ENCODE data around the gene TCF12.

TCF12 gene

DNA sequence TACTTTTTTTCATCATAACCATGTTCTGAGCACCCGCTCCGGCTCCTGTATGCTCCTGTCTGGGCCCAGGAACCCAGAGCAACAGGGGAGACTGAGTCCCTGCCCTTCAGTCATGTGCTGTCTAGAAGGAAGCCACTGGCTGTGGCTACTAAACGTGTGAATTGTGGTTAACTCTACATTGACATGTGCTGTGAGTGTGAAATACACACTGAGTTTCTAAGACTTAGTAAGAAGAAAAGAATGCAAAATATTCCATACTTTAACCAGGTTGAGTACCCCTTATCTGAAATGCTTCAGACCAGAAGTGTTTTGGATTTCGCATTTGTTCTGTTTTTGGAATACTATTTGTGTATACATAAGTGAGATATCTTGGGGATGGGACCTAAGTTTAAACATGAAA is 415.0 kb downstream of the TCF12 start:
- TF ChIP-seq, protein P1, sequence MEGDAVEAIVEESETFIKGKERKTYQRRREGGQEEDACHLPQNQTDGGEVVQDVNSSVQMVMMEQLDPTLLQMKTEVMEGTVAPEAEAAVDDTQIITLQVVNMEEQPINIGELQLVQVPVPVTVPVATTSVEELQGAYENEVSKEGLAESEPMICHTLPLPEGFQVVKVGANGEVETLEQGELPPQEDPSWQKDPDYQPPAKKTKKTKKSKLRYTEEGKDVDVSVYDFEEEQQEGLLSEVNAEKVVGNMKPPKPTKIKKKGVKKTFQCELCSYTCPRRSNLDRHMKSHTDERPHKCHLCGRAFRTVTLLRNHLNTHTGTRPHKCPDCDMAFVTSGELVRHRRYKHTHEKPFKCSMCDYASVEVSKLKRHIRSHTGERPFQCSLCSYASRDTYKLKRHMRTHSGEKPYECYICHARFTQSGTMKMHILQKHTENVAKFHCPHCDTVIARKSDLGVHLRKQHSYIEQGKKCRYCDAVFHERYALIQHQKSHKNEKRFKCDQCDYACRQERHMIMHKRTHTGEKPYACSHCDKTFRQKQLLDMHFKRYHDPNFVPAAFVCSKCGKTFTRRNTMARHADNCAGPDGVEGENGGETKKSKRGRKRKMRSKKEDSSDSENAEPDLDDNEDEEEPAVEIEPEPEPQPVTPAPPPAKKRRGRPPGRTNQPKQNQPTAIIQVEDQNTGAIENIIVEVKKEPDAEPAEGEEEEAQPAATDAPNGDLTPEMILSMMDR (IDR thresholded peaks at IDR 0.05; ENCODE audit: low read depth, low read length) = no peak

DNA sequence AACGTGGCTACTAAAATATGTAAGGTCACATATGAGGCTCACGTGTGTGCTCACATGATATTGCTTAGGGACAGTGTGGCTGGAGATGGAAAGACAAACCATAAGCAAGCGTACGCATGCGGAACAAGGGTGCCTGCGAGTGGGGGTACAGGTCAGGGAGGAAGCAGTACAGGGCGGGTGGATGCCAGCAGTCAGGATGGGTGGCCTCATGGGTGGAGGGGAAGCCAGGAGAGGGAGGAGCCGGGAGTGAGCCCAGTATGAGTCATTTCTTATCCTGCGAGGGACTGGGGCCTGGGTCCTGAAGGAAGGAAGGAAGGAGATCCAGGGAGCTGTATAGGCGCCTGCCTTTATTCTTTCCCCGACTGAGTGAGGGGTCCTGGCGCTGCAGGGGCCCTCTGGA is 415.8 kb downstream of the TCF12 start:
- DNase-seq (ENCODE audit: extremely low read depth, low read depth) = no peak
- TF ChIP-seq, protein P1 (IDR thresholded peaks at IDR 0.05; ENCODE audit: low read depth, low read length) = no peak

More for the DNA sequence above, 415.0 kb downstream of the TCF12 start:
- no peak for DNase-seq (ENCODE audit: extremely low read depth, low read depth)

DNA sequence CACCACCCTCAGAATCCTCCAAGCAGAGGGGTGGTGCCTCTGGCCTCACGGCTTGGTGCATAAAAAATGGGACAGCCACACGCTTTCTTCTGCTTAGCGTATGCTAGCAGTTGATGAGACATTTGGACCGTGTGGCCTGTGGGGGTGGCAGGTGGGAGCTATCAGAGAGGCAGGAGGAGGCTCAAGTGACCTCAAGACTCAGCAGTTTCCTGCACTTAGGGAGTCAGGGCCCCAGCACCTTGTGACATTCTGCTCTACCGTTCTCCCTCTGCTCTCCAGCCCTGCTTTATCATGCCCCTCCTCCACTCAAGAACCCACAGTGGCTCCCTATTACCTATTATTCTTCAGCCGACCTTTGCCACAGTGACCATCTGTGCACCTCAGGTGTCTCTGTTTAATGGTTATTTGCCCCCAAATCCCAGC is 416.9 kb downstream of the TCF12 start:
- TF ChIP-seq, protein P1 (IDR thresholded peaks at IDR 0.05; ENCODE audit: low read depth, low read length) = no peak
- DNase-seq (ENCODE audit: extremely low read depth, low read depth) = no peak

DNA sequence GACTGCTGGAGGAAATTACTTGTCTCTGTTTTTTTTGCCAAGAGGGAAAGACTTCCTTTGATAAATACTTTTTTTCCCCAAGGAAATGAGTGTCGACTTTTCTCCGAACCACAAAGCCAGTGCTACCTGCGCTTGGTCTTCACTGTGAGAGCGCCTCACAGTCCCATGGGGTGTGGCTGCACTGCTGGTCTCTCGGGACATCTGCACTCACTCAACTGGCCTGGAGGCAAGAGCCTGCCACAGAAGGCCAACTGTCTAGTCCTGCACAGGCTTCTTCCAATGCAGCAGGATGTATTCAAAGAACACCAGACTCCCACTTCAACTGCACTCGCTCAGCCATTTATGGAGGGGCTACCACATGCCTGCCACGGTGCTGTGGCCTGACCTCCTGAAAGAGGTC is 417.3 kb downstream of the TCF12 start:
- no peak for DNase-seq (ENCODE audit: extremely low read depth, low read depth)
- TF ChIP-seq, protein P1 (IDR thresholded peaks at IDR 0.05; ENCODE audit: low read depth, low read length) = no peak

DNA sequence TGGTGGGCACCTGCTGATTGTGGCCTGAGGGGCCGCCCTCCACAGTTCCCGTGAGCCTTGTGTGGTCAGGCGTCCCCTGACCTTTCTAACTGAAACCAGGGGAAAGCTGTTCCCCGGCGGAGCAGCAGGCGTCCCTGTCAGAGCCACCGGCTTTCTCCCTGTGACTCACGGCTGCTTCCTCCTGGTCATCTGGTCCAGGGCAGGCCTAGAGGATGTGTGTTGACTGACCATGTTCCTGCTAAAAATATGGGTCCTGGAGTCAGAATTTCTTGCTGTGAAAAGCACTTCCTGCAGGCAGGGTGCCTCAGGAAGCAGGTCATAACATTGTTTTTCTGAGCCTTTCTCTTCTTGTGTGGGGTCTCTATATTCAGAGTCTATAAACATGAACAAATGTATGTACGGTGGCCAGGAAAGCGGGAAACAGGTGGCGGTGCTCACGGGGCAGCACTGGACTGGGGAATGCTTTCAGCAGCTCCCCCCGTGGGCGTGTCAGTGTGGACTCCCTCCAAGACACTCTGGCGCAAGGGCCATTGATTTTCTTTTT is 419.5 kb downstream of the TCF12 start:
- DNase-seq (ENCODE audit: extremely low read depth, low read depth) = no peak
- TF ChIP-seq, protein P1 (IDR thresholded peaks at IDR 0.05; ENCODE audit: low read depth, low read length) = no peak; the same call in 1 of the 2 replicates

DNA sequence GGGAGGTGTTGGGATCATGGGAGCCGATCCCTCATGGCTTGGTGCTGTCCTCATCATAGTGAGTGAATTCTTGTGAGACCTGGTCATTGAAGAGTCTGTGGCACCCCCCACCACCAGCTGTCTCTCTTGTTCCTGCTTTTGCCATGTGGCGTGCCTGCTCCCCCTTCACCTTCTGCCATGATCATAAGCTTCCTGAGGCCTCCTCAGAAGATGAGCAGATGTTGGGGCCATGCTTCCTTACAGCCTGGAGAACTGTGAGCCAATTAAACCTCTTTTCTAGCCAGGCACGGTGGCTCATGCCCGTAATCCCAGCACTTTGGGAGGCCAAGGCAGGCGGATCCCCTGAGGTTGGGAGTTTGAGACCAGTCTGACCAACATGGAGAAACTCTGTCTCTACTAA is 420.9 kb downstream of the TCF12 start:
- TF ChIP-seq, protein P1 (IDR thresholded peaks at IDR 0.05; ENCODE audit: low read depth, low read length) = no peak
- no peak for DNase-seq (ENCODE audit: extremely low read depth, low read depth)

Data from AG09319 (cell line).